NCI-H187 (cell line): ENCODE measurements around the gene CEP85.

Experiments
- DNase-seq, 2 experiments: peaks; one replicate each; lab custom pipeline; 2025; lab: John Stamatoyannopoulos, UW

CEP85 gene

GRCh38 chr1:26277719-26278118 is 43.7 kb downstream of the CEP85 start:
- no peak for DNase-seq

- DNase-seq: no peak
Measured at GRCh38 chr1:26278303-26278702, 44.3 kb downstream of the CEP85 start.

GRCh38 chr1:26278724-26279455 is 44.9 kb downstream of the CEP85 start:
- no peak for DNase-seq

- peak; percentile 34 to 62 for DNase-seq
Measured at GRCh38 chr1:26279456-26280332, 45.7 kb downstream of the CEP85 start, which contains the start of gene SH3BGRL3. SH3BGRL3 (plus strand) TSS chr1:26280086; CDS start chr1:26280156, 70 bp downstream.

GRCh38 chr1:26280333-26281042 is 46.5 kb downstream of the CEP85 start:
- no peak for DNase-seq

- DNase-seq: no peak
Measured at GRCh38 chr1:26281091-26281958, 47.3 kb downstream of the CEP85 start.

- no peak for DNase-seq
Measured at GRCh38 chr1:26281971-26282370, 48.0 kb downstream of the CEP85 start.

- no peak for DNase-seq
Measured at GRCh38 chr1:26282401-26282918, 48.5 kb downstream of the CEP85 start.

GRCh38 chr1:26283279-26283853 is 49.4 kb downstream of the CEP85 start:
- DNase-seq: no peak

- no peak for DNase-seq
Measured at GRCh38 chr1:26283871-26284596, 50.0 kb downstream of the CEP85 start.

GRCh38 chr1:26284597-26285347 is 50.8 kb downstream of the CEP85 start:
- no peak for DNase-seq

- no peak for DNase-seq
Measured at GRCh38 chr1:26285366-26286063, 51.5 kb downstream of the CEP85 start.

- no peak for DNase-seq
Measured at GRCh38 chr1:26286064-26286416, 52.0 kb downstream of the CEP85 start.

GRCh38 chr1:26287033-26287711 is 53.2 kb downstream of the CEP85 start:
- DNase-seq: no peak

- no peak for DNase-seq
Measured at GRCh38 chr1:26287811-26288210, 53.8 kb downstream of the CEP85 start.

GRCh38 chr1:26288311-26288941 is 54.4 kb downstream of the CEP85 start:
- no peak for DNase-seq

- DNase-seq: no peak
Measured at GRCh38 chr1:26289158-26290059, 55.4 kb downstream of the CEP85 start.
